Medulla oblongata (tissue), 1 donor: ENCODE measurements around the gene ZFYVE16.
"Not testable (repeated sequence)": the region's sequence is repeated elsewhere in the genome, so short reads cannot be mapped to it uniquely, and the experiment has no call there.

Source experiments
- DNase-seq: peaks from one replicate; pipeline ENCODE4 v3.0.0-alpha.2; 2015; ENCODE audit errors: extremely low spot score

The ZFYVE16 gene

DNA sequence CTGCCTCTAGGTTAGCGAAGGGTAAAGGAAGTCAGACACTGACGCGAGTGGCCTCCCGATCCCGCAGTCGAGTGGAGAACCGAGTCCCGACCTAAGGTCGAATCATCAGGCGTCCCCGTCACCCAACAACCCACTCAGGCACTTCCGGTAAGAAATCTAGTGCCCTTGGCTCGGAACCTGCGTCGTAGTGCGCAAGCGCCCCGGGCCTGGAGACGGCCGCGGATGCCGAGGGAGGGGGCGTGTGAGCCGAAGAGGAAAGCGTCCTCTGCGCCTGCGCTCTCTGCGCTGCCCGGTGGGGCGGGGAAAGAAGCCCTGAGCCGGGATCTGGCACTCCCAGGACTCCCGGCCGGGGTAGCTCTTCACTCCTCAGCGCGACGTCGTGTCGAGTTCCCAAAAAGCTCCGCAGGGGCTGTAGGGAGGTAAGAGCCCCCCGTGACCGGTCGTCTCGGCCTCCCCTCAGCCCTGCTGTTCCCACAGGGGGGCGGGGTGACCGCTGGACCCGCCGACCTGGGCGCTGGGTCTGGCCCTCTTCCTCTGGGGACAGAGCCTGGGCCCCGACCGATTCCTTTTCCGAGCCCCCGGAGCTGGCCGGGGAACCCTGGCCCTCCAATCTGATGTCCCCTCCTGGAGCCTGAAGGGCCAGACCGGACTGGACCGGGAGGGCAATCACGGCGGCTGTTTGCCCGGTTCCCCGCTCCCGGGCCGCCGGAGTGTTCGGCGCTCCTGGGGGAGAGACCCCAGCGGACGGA is at the start of gene ZFYVE16:
Gene ZFYVE16 (plus strand): TSS at position 330 of the 749 bp plus-strand sequence. CDS start 26,084 bp downstream, outside the sequence.
- DNase-seq = peak; percentile 99

DNA sequence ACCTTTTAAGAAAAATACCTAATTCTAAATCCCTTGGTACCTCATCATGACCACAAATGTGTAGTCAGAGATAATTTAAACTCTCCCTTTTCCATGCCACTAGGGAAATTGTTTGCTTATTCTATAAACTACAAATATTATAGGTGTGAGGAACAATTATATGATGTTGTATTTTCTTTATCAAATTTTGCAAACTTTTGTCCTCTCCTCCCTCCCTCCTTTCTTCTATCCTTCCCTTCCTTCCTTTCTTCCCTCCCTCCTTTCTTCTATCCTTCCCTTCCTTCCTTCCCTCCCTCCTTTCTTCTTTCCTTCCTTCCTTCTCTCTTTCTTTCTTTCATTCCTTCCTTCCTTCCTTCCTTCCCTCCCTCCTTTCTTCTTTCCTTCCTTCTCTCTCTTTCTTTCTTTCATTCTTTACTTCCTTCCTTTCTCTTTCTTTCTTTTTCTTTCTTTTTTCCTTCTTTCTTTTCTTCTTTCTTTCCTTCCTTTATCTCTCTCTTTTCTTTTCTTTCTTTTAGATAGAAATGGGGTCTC is 46.9 kb upstream of the ZFYVE16 start:
- no peak for DNase-seq

DNA sequence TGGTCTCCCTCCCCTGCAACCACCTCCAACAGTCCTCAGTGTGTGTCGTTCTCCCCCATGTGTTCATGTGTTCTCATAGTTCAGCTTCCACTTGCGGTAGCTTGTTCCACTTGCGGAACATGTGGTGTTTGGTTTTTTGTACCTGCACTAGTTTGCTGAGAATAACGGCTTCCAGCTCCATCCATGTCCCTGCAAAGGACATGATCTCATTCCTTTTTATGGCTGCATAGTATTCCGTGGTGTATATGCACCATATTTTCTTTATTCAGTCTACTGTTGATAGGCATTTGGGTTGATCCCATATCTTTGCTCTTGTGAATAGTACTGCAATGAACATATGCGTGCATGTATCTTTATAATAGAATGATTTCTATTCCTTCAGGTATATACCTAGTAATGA is 43.0 kb upstream of the ZFYVE16 start:
- no peak for DNase-seq

DNA sequence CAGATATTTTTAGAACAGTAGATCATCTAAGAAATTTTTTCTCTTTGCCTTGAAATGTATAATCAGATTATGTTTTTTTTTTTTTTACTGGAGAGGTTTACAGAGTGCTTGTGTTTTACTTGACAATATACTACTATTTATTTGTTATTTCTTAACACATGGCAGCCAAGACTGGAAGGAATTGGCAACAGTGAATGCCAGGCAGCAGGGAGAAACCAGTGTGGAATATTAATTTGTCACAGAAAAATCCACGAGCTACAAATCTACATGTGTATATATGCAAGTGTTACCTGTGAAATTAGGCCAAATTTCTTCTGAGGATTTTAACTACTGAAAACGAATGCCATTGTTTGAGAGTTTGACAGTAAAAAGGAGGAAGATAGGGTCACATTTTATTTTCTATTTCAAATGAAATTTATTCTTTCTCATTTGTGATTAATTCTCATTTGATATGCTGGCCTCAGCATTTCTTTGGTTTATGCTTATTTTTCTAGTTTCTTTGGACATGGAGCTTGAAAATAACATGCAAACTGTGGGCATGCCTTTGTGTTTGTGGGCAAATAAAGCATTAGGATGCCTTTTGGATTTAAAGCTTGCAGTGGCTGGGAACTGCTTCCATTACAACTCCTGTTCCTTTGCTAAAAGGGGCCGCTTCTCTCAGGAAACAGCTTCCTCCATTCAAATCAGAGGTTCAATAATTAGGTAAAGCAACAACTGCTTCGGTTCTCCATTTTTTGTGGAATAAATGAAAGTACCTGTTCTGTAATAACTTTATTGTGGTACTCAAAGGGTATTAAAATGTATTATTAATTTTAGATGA is 39.0 kb upstream of the ZFYVE16 start:
- no peak for DNase-seq

DNA sequence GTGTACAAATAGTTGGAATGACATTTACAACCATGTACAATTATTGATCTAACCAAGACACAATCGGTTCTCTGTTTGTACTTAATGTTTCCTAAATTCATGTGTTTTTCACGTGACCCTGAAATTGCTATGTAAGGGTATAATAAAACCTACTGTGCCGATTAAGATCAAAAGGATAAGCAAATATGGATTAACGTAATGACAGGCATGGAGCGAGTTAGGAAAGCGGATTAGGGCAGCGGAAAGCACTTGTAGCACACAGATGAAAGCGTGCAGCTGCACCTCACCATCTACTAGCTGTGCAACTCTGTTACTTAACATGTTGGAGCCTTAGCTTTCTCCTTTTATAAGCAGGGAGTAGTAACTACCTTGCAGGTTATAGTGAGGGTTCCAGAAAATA is 38.3 kb upstream of the ZFYVE16 start:
- peak; percentile 47 for DNase-seq

DNA sequence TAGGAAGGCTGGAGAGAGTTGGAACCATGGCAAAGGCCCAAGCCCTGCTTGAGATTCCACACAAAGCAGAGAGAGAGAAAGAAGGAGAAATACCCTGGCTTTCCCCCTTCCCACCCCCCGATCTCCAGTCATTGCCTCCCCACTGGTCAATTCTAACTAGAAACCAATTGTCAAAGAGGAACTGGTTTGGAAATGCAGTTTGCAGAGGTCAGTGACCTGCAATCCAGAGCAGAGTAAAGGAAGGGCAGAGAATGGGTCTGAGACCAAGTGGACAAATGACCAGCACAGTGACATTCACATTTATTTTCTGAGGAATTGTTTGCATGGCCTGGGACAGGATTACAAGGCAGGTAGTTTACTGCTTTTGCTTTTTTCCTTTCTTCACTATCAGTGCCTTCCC is 37.5 kb upstream of the ZFYVE16 start:
- no peak for DNase-seq

DNA sequence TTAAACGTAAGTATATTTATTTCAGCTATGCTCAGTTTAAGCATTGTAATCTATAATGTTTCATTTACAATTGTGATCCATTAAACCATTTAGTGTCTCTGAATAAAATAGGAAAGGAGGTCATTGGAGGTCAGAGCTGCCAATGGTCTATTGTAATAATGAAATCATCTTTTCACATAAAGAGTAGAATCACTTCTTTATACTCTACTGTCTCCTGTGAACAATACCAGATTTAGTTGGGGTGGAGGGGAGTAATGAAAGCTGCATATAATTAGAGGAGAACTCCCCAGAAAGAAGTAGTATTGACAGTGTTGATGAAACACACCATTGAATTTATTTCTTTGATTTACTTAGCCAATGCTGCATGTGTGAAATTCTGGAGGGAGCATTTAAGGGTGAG is 35.1 kb upstream of the ZFYVE16 start:
- DNase-seq = peak; percentile 85

DNA sequence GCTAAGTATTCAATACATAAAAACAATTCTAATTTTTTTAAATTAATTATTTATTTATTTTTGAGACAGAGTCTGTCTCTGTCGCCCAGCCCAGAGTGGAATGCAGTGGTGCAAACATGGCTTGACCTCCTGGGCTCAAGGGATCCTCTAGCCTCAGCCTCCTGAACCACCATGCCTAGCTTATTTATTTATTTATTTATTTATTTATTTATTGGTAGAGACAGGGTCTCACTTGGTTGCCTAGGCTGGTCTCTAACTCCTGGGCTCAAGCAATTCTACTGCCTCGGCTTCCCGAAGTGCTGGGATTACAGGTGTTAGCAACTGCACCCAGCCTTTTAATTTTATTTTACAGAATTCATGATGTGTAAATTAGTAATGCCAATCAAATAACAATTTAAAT is 33.7 kb upstream of the ZFYVE16 start:
- DNase-seq = no peak

DNA sequence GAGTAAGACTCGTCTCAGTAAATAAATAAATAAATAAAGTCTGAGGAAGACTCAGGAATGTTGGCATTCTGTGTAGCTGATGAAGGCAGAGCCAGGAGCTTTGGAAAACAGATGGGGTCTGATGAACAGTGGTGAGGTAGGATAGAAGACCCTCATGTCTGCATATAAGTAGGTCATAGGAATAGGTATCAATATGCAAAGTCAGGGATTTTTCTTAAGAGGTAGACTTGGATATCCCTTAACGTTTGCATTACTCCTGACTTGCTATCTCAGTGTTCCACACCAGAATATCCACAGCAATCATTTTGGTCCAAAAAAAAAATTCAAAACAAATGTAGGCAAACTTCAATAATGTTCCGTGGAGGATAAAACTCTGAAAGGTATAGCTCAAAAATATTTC is 31.3 kb upstream of the ZFYVE16 start:
- DNase-seq = no peak

DNA sequence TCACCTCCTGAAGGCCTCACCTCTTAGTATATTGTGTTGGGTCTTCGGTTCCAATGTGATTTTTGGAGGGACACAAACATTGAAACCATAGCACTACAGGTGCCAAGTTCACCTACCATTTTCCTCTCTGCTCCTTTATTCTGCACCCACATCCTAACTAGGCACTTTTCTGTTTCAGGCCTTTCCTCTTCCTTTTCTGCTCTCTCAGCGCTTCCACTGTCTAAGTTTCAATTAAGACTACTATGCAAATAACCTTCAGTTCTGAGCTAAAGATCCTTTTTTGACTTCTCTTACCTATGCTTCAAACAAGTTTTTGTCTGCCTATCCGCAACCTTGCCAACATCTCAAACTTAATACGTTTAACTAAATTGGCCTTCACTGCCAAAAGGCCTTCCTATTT is 25.4 kb upstream of the ZFYVE16 start:
- no peak for DNase-seq

DNA sequence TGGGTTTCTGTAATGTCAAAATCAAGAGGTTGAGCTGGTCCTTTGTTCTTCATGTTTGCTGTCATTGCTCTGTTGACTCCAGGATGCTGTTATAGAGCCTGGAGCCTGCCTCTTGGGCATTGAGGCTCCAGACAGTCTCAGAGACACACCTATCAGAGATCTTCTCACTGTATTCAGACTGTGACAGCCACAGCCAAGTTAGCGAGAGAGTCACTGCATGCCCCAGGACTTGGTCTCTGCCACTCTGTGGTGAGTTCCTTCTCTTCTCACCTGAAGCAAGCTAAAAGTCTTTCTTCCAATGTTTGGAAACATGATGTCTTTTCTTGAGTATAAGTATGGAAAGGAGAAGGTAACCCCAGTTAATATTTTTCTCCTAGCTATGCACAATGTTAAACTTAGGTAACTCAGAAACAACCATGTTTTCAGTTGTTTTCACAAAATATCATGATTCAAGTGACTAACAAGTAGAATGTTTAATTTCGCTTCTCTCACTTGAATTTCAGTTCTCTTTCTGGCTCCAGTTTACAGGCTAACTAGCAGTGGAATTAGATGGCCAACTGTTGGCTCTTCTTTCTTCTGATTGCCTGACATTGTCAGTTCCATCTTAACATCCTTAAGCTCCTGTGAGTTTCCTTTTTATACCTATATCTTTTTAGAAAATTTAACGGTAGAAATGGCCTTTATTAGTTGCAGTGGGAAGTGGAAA is 20.6 kb upstream of the ZFYVE16 start:
- no peak for DNase-seq

DNA sequence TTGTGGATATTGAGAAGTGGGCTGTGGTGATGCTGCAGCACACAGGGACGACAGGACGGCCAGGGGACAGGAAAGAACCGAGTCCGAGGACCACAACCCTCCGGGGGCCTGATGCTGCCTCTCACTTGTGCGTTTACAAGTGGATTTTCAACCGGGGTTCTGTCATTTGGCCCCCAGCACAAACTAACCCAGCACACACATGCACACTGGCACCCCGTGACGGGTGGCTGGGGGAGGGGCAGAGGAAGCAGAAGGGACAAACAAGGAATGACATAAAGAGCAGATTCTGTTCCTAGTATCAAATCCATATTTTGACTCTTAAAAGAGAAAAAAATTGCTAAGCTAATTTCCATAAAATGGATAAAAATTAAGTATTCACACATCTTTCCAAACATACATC is 18.3 kb upstream of the ZFYVE16 start:
- no peak for DNase-seq

DNA sequence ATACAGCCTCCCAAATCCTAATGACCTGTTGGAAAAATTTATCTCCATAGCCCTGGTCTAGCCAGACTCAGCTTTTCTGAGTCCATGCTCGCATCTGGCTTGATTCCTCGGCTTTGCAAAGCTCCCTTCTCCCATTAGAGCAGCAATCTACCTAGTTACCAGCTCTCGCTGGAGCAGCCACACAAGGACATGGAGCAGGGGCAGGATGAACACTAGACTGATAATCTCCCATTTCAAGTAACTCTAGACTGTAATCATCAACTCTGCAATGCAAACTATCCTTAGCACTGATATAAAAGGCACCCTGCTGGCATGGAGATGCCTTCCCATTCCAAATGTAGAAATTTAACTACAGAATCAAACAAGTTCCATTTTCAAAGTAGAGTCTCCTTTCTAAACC is 17.5 kb upstream of the ZFYVE16 start:
- not testable (repeated sequence) for DNase-seq

DNA sequence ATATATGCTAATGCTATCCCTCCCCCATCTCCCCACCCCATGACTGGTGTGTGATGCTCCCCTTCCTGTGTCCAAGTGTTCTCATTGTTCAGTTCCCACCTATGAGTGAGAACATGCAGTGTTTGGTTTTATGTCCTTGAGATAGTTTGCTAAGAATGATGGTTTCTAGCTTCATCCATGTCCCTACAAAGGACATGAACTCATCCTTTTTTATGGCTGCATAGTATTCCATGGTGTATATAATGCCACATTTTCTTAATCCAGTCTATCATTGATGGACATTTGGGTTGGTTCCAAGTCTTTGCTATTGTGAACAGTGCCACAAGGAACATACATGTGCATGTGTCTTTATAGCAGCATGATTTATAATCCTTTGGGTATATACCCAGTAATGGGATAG is 16.6 kb upstream of the ZFYVE16 start:
- DNase-seq = not testable (repeated sequence)

DNA sequence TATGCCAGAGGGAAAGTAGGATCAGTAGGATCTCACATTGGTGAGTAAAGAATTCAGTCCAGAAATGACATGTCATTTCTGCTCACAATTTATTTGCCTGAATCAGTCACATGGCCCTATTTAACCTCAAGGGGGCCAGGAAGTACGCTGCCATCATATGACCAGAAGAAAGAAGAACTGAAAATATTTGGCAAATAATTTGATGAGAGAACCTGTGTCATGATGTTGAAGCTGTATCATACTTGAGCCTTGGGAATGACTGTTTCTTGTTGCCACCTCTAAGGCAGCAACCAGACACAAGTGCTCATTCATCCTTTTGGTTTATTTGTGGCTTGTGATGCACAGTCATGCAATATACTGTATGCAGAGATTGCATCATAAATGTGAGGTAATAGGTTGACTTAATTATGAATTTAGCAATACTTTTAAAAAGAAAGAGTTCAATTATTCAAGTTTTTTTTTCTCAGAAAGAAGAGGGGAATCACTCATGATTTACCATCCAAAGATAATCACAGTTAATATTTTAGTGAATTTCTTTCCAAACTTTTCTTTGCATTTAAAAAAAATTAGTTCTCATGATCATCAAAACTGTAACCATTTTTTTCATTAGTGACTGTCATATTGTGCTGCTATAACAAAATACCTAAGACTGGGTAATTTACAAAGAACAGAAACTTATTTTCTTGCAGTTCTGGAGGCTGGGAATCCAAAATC is 8.2 kb upstream of the ZFYVE16 start:
- peak; percentile 54 for DNase-seq

DNA sequence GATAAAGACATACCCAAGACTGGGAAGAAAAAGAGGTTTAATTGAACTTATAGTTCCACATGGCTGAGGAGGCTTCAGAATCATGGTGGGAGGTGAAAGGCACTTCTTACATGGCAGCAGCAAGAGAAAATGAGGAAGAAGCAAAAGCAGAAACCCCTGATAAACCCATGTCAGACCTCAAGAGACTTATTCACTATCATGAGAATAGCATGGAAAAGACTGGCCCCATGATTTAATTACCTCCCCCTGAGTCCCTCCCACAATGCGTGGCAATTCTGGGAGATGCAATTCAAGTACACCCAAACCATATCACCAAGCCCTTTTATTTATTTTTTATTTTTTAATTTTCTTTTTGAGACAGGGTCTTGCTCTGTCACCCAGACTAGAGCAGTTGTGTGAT is 7.5 kb upstream of the ZFYVE16 start:
- DNase-seq = not testable (repeated sequence)

DNA sequence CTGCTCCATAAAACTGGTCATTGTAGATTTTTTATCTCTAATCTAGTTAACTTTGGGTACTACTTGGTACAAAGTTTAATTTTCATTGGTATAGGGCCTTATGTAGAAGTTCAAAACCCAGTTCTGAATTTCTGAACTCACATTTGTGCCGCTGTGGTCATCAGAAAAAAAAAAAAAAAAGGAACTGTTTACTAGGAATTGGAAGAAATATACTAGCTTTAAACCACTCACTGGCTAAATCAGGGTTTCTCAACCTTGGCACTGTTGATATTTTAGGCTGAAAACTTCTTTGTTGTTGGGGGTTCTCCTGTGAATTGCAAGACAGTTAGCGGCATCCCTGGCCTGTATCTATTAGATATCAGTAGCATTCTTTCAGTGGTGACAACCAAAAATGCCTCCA is 4.1 kb upstream of the ZFYVE16 start:
- DNase-seq = no peak

DNA sequence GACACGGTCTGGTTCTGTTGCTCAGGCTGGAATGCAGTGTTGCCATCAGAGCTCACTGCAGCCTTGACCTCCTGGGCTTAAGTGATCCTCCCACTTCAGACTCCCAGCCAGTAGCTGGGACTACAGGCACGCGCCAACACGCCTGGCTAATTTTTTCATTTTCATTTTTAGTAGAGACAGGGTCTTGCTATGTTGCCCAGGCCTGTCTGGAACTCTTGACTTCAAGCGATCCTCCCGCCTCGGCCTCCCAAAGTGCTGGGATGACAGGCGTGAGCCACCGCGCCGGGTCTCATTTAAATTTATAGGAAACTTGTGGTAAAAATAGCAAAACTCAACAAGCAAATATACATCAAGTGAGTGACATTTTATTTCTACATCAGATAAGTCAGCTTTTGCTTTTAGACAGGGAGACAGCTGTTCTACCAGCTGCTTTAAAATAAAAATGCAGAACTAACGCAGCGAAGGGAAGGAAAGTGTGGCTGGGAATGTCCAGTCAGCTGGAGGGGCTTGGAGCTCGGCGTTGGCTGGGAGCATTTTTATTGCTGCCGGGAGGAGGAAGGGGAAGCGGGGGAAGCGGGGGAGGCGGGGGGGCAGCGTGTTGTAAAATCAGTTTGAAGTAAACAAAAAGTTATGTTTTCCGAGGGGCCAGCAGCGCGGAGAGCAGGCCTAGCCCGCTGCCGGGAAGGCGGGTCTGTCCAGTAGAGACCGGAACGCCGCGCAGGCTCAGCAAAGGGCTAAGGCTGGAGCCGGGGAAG is 707 bp upstream of the ZFYVE16 start:
- peak; percentile 16 for DNase-seq

DNA sequence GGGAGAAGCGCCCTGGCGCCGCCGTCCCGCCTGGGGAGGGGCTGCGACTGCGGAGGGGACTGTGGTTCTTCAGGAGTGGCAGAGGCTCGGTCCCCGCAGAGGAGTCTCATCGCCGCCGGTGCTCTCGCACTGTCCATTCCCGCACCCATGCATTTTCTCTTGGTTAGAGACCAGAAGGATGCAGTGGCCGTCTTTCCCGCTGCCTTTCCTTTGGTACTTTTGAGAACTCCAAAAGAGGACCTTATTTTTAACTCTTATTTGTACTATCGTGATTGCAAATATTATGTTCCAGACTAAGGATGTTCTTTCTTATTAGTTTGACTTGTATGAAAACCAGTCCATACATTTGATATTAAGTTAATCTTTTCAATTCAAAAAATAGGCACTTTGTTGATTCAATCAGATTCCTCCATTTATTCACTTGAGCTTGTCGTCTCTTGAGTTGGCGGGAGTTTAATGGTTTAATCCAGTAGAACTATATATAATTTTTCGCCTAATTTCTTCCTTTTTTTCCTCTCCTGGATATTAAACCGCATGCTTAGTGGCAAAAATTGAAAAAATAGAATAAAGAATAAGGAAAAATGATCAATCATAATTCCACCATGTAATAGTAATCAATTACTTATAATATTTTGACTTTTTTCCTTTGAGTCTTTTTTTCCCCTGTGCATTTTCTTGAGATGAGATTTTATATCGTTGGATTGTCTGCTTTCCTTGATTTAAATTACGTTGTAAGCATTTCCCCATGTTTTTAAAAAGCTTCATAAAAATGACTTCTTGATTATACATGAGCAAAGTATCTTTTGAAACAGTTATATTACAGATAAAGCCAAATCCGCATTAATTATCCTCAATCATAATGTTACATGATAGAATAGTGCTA is 861 bp downstream of the ZFYVE16 start:
- peak; percentile 81 for DNase-seq
